GM18499 (cell line): ENCODE measurements around the gene TMEM270.
"Not testable (repeated sequence)": the region's sequence is repeated elsewhere in the genome, so short reads cannot be mapped to it uniquely, and the experiment has no call there.

Experiments used
- ATAC-seq: cut with Tn5 transposase; IDR thresholded peaks from one replicate; pipeline ENCODE4 v1.9.1; 2021; ENCODE audit warnings: moderate number of reproducible peaks; ENCODE audit not compliant: insufficient read depth, unreplicated experiment

The TMEM270 gene, protein sequence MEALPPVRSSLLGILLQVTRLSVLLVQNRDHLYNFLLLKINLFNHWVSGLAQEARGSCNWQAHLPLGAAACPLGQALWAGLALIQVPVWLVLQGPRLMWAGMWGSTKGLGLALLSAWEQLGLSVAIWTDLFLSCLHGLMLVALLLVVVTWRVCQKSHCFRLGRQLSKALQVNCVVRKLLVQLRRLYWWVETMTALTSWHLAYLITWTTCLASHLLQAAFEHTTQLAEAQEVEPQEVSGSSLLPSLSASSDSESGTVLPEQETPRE

DNA sequence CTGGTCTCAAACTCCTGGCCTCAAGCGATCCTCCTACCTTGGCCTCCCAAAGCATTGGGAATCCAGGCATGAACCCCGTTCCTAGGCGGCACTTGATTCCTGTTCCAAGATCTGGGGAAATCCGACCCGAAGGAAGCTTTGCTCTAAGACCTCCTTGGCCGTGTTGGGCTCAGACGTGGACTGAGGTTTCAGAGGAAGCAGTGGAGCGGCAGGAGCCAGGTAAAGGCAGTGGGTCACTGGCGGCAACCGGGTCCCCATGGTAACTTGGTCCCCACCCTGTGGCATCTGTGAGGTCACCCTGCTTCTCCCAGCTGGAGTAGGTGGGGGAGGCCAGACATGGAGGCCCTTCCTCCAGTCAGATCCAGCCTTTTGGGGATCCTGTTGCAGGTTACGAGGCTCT lies at the start of gene TMEM270:
TSS of gene TMEM270 (plus strand) at position 301 of the 400 bp plus-strand sequence. CDS start at position 337, 36 bp downstream.
- no peak for ATAC-seq

- ATAC-seq = no peak
These were observed 49.2 kb upstream of the TMEM270 start for GRCh38 chr7:73811760-73812168.

GRCh38 chr7:73812996-73813395 lies 48.0 kb upstream of the TMEM270 start:
- ATAC-seq = no peak

GRCh38 chr7:73815436-73815835 lies 45.5 kb upstream of the TMEM270 start:
- no peak for ATAC-seq

GRCh38 chr7:73817121-73817520 lies 43.8 kb upstream of the TMEM270 start:
- no peak for ATAC-seq

- no peak for ATAC-seq
These were observed 40.9 kb upstream of the TMEM270 start for GRCh38 chr7:73820013-73820412.

GRCh38 chr7:73821597-73822285 lies 39.2 kb upstream of the TMEM270 start:
- ATAC-seq = not testable (repeated sequence)

DNA sequence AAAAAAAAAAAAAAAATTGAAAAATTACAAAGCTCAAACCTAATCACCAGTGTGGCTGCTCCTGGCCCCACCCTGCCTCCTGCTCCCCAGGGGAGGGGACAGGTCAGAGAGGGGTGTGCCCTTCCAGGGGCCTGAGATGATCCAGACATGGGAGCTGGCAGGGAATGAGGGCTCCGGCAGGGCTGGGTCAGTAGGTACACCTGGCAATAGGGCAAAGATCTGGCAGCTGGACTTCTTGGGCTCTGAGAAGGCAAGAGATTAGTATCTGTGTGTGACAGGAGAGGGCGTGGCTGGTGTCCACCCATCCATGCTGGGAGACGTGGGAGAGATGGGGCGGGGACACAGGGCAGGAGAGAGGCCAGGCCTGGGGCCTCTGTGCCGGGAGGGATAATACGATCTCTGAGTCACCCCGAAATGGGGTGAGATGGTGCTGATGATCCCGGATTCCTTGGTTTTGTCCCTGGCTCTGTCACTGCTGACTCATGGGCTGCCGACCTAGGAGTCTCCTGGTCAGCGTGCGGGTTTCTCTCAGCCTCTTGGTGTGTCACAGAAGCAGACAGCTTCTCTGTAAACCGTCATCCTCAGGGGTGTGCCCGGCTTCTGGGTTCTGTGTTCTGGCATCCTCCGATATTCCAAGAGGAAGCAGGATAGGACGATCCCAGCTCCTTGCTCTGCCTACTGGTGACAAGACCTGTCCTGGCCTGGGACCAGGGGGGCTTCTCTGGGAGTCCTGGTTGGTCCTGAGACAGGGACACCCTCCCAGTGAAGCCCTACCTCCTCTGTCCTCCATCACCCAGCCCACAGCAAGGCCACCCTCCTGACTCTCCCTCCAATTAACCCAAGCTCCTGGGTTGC lies 38.4 kb upstream of the TMEM270 start:
- no peak for ATAC-seq

GRCh38 chr7:73823257-73823656 lies 37.7 kb upstream of the TMEM270 start:
- no peak for ATAC-seq

GRCh38 chr7:73823873-73824592 lies 36.9 kb upstream of the TMEM270 start:
- ATAC-seq = no peak

DNA sequence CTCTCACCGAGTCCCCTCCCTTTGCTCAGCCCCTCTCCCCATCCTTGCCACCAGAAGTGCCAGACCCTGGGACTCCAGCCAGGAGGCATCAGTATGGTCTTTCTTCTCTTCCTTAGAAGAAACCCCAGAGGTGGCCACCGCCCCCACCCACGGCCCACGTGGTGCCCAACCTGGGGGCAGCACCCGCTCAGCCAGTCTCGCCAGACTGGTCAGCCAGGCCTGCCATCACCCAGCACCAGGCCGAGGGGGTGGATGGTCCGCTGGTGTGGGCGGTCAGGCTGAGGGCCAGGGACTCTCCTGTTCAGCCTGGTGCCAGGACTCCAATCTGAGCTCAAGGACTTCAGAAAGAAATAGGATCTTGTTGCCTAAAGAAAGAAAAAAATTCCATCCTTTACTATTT lies 36.0 kb upstream of the TMEM270 start:
- no peak for ATAC-seq

DNA sequence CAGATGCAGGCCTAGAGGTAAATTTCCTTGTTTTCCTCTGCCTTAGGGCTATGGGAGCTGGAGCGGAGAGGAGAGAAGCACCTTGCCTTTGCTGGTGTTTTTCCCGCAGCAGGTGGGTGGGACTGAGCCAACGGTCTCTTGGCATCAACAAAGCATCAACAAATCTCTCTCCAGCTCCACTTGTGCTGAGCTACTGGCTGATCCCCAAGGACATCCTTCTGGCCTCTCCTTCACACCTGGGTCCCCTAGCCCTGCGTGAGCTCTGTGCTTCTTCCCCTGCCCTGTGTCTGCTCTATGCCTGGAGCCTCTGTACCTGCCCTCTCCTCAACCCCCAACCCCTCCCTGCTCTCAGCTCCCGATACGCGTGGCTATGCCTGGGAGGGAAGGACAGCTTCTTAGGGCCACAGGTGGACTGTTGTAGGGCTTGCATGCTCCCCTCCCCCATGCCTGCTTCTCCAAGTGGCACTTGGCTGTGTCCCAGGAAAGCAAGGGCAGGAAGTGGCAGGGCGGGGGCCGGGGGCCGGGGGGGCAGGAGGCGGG lies 33.3 kb upstream of the TMEM270 start:
- no peak for ATAC-seq

DNA sequence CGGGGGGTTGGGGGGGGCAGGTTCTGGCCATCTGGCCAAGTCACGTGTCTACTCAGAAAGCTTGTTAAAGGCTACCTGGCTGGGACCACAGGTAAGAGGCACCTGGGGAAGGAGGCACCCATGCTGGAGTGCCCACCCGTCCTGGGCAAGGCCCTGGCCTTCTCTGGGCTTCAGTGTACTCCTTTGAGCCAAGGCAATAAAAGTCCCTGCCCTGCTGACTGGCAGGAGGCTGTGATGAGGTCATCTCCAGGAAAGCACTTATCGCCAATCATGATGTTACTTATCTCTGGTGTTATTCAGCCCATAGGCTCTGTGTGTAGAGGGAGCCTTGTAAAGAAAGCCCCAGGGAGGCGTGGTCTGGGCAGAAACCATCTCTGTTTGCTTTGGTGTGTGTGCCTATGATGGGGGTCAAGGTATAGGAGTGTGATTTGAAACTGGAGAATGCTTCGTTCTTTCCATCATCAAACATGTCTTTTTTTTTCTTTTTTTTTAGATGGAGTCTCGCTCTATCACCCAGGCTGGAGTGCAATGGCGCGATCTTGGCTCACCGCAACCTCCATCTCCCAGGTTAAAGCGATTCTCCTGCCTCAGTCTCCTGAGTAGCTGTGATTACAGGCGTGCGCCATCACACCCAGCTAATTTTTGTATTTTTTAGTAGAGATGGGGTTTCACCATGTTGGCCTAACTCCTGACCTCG lies 32.7 kb upstream of the TMEM270 start:
- ATAC-seq = no peak

GRCh38 chr7:73828972-73829371 lies 32.0 kb upstream of the TMEM270 start:
- no peak for ATAC-seq

DNA sequence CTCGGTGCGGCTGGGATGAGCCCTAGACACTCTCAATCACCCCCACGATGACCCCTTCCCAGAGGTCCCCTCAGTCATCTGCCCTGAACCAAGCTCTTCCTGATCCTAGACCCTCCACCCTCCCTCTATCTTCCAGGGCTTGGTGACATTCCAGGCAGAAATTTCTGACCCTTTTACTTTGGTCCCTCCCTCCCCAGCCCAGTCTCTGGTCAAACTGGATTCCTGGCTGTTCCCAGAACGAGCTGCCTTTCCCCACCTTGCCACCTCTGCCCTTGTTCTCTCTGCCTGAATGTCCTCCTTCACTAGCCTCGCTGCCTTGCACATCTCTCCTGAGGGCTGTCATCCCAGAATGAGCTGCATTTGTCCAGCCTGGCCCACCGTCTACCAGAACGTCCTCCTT lies 31.5 kb upstream of the TMEM270 start:
- ATAC-seq = no peak

- ATAC-seq = no peak
These were observed 30.9 kb upstream of the TMEM270 start for GRCh38 chr7:73829921-73830680.

DNA sequence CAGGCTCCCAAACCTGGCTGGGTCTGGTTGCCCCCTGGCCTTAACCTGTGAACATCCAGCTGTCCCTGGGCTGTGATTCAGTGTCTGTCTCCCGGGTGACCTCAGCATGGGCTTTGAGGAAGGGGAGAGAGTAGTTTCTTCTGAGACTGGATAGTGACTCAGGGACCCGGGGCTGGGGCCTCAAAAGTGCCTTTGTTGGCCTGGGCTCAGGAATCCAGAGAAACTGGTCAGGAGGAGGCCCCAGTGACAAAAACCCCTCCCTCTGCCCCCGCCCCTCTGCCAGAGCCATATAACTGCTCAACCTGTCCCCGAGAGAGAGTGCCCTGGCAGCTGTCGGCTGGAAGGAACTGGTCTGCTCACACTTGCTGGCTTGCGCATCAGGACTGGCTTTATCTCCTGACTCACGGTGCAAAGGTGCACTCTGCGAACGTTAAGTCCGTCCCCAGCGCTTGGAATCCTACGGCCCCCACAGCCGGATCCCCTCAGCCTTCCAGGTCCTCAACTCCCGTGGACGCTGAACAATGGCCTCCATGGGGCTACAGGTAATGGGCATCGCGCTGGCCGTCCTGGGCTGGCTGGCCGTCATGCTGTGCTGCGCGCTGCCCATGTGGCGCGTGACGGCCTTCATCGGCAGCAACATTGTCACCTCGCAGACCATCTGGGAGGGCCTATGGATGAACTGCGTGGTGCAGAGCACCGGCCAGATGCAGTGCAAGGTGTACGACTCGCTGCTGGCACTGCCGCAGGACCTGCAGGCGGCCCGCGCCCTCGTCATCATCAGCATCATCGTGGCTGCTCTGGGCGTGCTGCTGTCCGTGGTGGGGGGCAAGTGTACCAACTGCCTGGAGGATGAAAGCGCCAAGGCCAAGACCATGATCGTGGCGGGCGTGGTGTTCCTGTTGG lies 30.0 kb upstream of the TMEM270 start, which contains the start of gene CLDN4:
TSS of gene CLDN4 (plus strand) at position 316 of the 903 bp plus-strand sequence. CDS start at position 522, 206 bp downstream.
- no peak for ATAC-seq

DNA sequence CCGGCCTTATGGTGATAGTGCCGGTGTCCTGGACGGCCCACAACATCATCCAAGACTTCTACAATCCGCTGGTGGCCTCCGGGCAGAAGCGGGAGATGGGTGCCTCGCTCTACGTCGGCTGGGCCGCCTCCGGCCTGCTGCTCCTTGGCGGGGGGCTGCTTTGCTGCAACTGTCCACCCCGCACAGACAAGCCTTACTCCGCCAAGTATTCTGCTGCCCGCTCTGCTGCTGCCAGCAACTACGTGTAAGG lies 29.4 kb upstream of the TMEM270 start:
- no peak for ATAC-seq
